ENCODE measurements around the gene TBX10. TPM values are rescaled to one million over a fixed set of nuclear protein-coding genes. Genes with fewer than 3 reads are reported as not detected.

TBX10 gene
- polyA plus RNA-seq, 1 donor from 2014 or later = not detected

- no peak overlapping the region for H2AFZ ChIP-seq (ENCODE audit: low read depth, low read length)
- H3K27me3 ChIP-seq (ENCODE audit: insufficient read depth, low read depth, low read length) = no peaks in the 10 kb centered on the region
- no peaks in the 10 kb centered on the region for H3K9me3 ChIP-seq (ENCODE audit: low read length)
- no peak overlapping the region for H3K4me2 ChIP-seq (ENCODE audit: low read length)
- H3K36me3 ChIP-seq (ENCODE audit: insufficient read depth, low read length) = no peaks in the 10 kb centered on the region
- H3K27ac ChIP-seq (ENCODE audit: low read length) = no peak overlapping the region
- no peaks in the 10 kb centered on the region for H4K20me1 ChIP-seq (ENCODE audit: insufficient read depth)
- H3K9ac ChIP-seq (ENCODE audit: low read length) = no peak overlapping the region
- no peak overlapping the region for H3K4me3 ChIP-seq (ENCODE audit: low read length)
- H3K9me2 ChIP-seq (ENCODE audit: insufficient read depth, low read length) = no peaks in the 10 kb centered on the region
- no peaks in the 10 kb centered on the region for H3K79me2 ChIP-seq (replicated peaks; ENCODE audit: insufficient read depth, low read length)
- H3F3A ChIP-seq (ENCODE audit: insufficient read depth, low read length, poor library complexity, severe bottlenecking) = no peaks in the 10 kb centered on the region
- TF ChIP-seq REST (IDR thresholded peaks at IDR 0.05; ENCODE audit: borderline replicate concordance) (no peak), SMC3 (conservative IDR thresholded peaks at IDR 0.05; ENCODE audit: poor library complexity) (no peak), MXI1 (conservative IDR thresholded peaks at IDR 0.05; ENCODE audit: poor library complexity, severe bottlenecking) (no peak), CTCF (IDR thresholded peaks at IDR 0.05; ENCODE audit: poor library complexity, severe bottlenecking) (no peak), POLR2AphosphoS5 (IDR thresholded peaks at IDR 0.05) (no peak), TAF1 (IDR thresholded peaks at IDR 0.05; ENCODE audit: low read depth) (no peak), EP300 (conservative IDR thresholded peaks at IDR 0.05; ENCODE audit: poor library complexity, severe bottlenecking) (no peak), EZH2 (IDR thresholded peaks at IDR 0.05; ENCODE audit: borderline replicate concordance, insufficient read depth, low read length, poor library complexity, severe bottlenecking) (no peak), RAD21 (conservative IDR thresholded peaks at IDR 0.05) (no peak)
Measured at GRCh38 chr11:67588136-67588503, 51.4 kb downstream of the TBX10 start.

GRCh38 chr11:67586568-67587250 is 52.9 kb downstream of the TBX10 start:
- H2AFZ ChIP-seq (ENCODE audit: low read depth, low read length) = no peak overlapping the region
- H3K4me2 ChIP-seq (ENCODE audit: low read length) = no peak overlapping the region
- H3K9me3 ChIP-seq (ENCODE audit: low read length) = no peaks in the 10 kb centered on the region
- H3F3A ChIP-seq (ENCODE audit: insufficient read depth, low read length, poor library complexity, severe bottlenecking) = no peaks in the 10 kb centered on the region
- H3K4me3 ChIP-seq (ENCODE audit: low read length) = no peak overlapping the region
- H3K79me2 ChIP-seq (replicated peaks; ENCODE audit: insufficient read depth, low read length) = no peaks in the 10 kb centered on the region
- no peak for TF ChIP-seq CTCF (IDR thresholded peaks at IDR 0.05; ENCODE audit: poor library complexity, severe bottlenecking)
- TF ChIP-seq REST (IDR thresholded peaks at IDR 0.05; ENCODE audit: borderline replicate concordance) = no peak
- no peak for TF ChIP-seq EP300 (conservative IDR thresholded peaks at IDR 0.05; ENCODE audit: poor library complexity, severe bottlenecking)
- no peak for TF ChIP-seq RAD21 (conservative IDR thresholded peaks at IDR 0.05)
- no peak for TF ChIP-seq TAF1 (IDR thresholded peaks at IDR 0.05; ENCODE audit: low read depth)
- H3K27ac ChIP-seq (ENCODE audit: low read length) = no peak overlapping the region
- H3K9ac ChIP-seq (ENCODE audit: low read length) = no peak overlapping the region
- H4K20me1 ChIP-seq (ENCODE audit: insufficient read depth) = no peaks in the 10 kb centered on the region
- no peaks in the 10 kb centered on the region for H3K27me3 ChIP-seq (ENCODE audit: insufficient read depth, low read depth, low read length)
- no peaks in the 10 kb centered on the region for H3K36me3 ChIP-seq (ENCODE audit: insufficient read depth, low read length)
- no peaks in the 10 kb centered on the region for H3K9me2 ChIP-seq (ENCODE audit: insufficient read depth, low read length)

Measured in neural cell (in vitro differentiated cells).